Measurements from ENCODE around the gene TBC1D7.

DNA sequence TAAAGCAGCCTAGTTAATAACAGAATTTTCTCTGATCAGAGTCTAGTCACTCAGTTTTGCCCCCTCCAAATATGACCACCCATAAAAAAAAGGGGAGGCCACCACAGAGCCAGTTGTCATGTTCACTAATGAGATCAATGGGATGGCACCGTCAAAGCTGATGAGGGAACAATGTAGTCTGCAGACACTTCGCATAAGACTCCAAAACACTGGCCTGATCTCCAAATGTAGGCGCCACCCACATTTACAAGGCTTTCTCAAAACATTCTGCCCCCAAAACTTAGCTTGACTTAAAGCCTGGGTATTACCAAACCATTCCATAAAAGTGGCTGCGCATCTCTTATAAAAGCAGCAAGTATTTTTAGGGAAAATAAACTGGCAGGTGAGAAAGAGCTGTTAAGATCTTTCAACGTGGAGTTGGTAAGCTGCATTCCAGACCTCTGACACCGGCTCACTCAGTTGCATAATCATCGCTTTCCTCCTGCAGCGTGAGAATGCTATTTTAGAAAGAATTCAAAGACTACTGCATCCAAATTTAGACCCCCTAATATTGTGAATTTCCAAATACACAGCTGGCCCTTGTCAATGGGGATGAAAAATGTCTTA lies 59.3 kb downstream of the TBC1D7 start:
- TF ChIP-seq RAD21 (IDR thresholded peaks at IDR 0.05; ENCODE audit: insufficient read depth, low read depth, low read length) (no peak), EZH2 (IDR thresholded peaks at IDR 0.05; ENCODE audit: borderline replicate concordance, control insufficient read depth, low read depth, low read length) (no peak)

All from GM12878 (cell line).